ENCODE data around the gene NTMT1.

The NTMT1 gene

GRCh38 chr9:129667378-129667777, 41.4 kb downstream of the NTMT1 start:
- H3K27me3 ChIP-seq (ENCODE audit: control insufficient read depth, insufficient read depth, low read length): peaks cover 60% of the 10 kb centered on the region
- no peak overlapping the region for H3K4me2 ChIP-seq (ENCODE audit: low read length)
- peaks cover 3% of the 10 kb centered on the region for H3K4me1 ChIP-seq (ENCODE audit: control insufficient read depth, insufficient read depth, low read length)
- H3K9me3 ChIP-seq (replicated peaks; ENCODE audit: low read length): no peaks in the 10 kb centered on the region
- H3K36me3 ChIP-seq (ENCODE audit: insufficient read depth, low read length): no peaks in the 10 kb centered on the region
- no peak overlapping the region for H3K4me3 ChIP-seq (ENCODE audit: low read length)
- H3K9ac ChIP-seq (ENCODE audit: low read depth, low read length): no peak overlapping the region

- Histone ChIP-seq H3K9ac (ENCODE audit: low read depth, low read length) (no peak overlapping the region), H3K9me3 (replicated peaks; ENCODE audit: low read length) (no peaks in the 10 kb centered on the region), H3K27me3 (ENCODE audit: control insufficient read depth, insufficient read depth, low read length) (peaks cover 60% of the 10 kb centered on the region), H3K4me3 (ENCODE audit: low read length) (no peak overlapping the region), H3K4me1 (ENCODE audit: control insufficient read depth, insufficient read depth, low read length) (peaks cover 3% of the 10 kb centered on the region), H3K4me2 (ENCODE audit: low read length) (no peak overlapping the region), H3K36me3 (ENCODE audit: insufficient read depth, low read length) (no peaks in the 10 kb centered on the region)
These were observed 41.9 kb downstream of the NTMT1 start for GRCh38 chr9:129667850-129668249.

- Histone ChIP-seq H3K27me3 (ENCODE audit: control insufficient read depth, insufficient read depth, low read length) (peaks cover 68% of the 10 kb centered on the region), H3K9ac (ENCODE audit: low read depth, low read length) (no peak overlapping the region), H3K4me3 (ENCODE audit: low read length) (no peak overlapping the region), H3K4me2 (ENCODE audit: low read length) (no peak overlapping the region), H3K36me3 (ENCODE audit: insufficient read depth, low read length) (no peaks in the 10 kb centered on the region), H3K9me3 (replicated peaks; ENCODE audit: low read length) (no peaks in the 10 kb centered on the region), H3K4me1 (ENCODE audit: control insufficient read depth, insufficient read depth, low read length) (peaks cover 3% of the 10 kb centered on the region)
These were observed 43.3 kb downstream of the NTMT1 start for GRCh38 chr9:129669141-129669718.

GRCh38 chr9:129669946-129670345, 44.0 kb downstream of the NTMT1 start:
- no peak overlapping the region for H3K4me2 ChIP-seq (ENCODE audit: low read length)
- no peaks in the 10 kb centered on the region for H3K9me3 ChIP-seq (replicated peaks; ENCODE audit: low read length)
- H3K4me3 ChIP-seq (ENCODE audit: low read length): no peak overlapping the region
- peaks cover 3% of the 10 kb centered on the region for H3K4me1 ChIP-seq (ENCODE audit: control insufficient read depth, insufficient read depth, low read length)
- no peaks in the 10 kb centered on the region for H3K36me3 ChIP-seq (ENCODE audit: insufficient read depth, low read length)
- peaks cover 71% of the 10 kb centered on the region for H3K27me3 ChIP-seq (ENCODE audit: control insufficient read depth, insufficient read depth, low read length)
- no peak overlapping the region for H3K9ac ChIP-seq (ENCODE audit: low read depth, low read length)

- H3K4me2 ChIP-seq (ENCODE audit: low read length): no peak overlapping the region
- H3K9ac ChIP-seq (ENCODE audit: low read depth, low read length): no peak overlapping the region
- peaks cover 75% of the 10 kb centered on the region for H3K27me3 ChIP-seq (ENCODE audit: control insufficient read depth, insufficient read depth, low read length)
- no peaks in the 10 kb centered on the region for H3K9me3 ChIP-seq (replicated peaks; ENCODE audit: low read length)
- peaks cover 7% of the 10 kb centered on the region for H3K4me1 ChIP-seq (ENCODE audit: control insufficient read depth, insufficient read depth, low read length)
- H3K36me3 ChIP-seq (ENCODE audit: insufficient read depth, low read length): no peaks in the 10 kb centered on the region
- H3K4me3 ChIP-seq (ENCODE audit: low read length): no peak overlapping the region
These were observed 45.1 kb downstream of the NTMT1 start for GRCh38 chr9:129671065-129671464.

GRCh38 chr9:129671519-129671918, 45.6 kb downstream of the NTMT1 start:
- peaks cover 7% of the 10 kb centered on the region for H3K4me1 ChIP-seq (ENCODE audit: control insufficient read depth, insufficient read depth, low read length)
- H3K27me3 ChIP-seq (ENCODE audit: control insufficient read depth, insufficient read depth, low read length): peaks cover 79% of the 10 kb centered on the region
- H3K4me3 ChIP-seq (ENCODE audit: low read length): no peak overlapping the region
- H3K9me3 ChIP-seq (replicated peaks; ENCODE audit: low read length): no peaks in the 10 kb centered on the region
- no peak overlapping the region for H3K9ac ChIP-seq (ENCODE audit: low read depth, low read length)
- H3K4me2 ChIP-seq (ENCODE audit: low read length): no peak overlapping the region
- no peaks in the 10 kb centered on the region for H3K36me3 ChIP-seq (ENCODE audit: insufficient read depth, low read length)

GRCh38 chr9:129672702-129673101, 46.7 kb downstream of the NTMT1 start:
- H3K36me3 ChIP-seq (ENCODE audit: insufficient read depth, low read length): no peaks in the 10 kb centered on the region
- H3K9ac ChIP-seq (ENCODE audit: low read depth, low read length): no peak overlapping the region
- H3K4me1 ChIP-seq (ENCODE audit: control insufficient read depth, insufficient read depth, low read length): peaks cover 7% of the 10 kb centered on the region
- H3K4me3 ChIP-seq (ENCODE audit: low read length): no peak overlapping the region
- H3K27me3 ChIP-seq (ENCODE audit: control insufficient read depth, insufficient read depth, low read length): peaks cover 83% of the 10 kb centered on the region
- no peak overlapping the region for H3K4me2 ChIP-seq (ENCODE audit: low read length)
- H3K9me3 ChIP-seq (replicated peaks; ENCODE audit: low read length): no peaks in the 10 kb centered on the region

GRCh38 chr9:129673602-129674001, 47.6 kb downstream of the NTMT1 start:
- Histone ChIP-seq H3K27me3 (ENCODE audit: control insufficient read depth, insufficient read depth, low read length) (peaks cover 83% of the 10 kb centered on the region), H3K9me3 (replicated peaks; ENCODE audit: low read length) (no peaks in the 10 kb centered on the region), H3K4me1 (ENCODE audit: control insufficient read depth, insufficient read depth, low read length) (peaks cover 7% of the 10 kb centered on the region), H3K36me3 (ENCODE audit: insufficient read depth, low read length) (no peaks in the 10 kb centered on the region), H3K9ac (ENCODE audit: low read depth, low read length) (no peak overlapping the region), H3K4me2 (ENCODE audit: low read length) (no peak overlapping the region), H3K4me3 (ENCODE audit: low read length) (no peak overlapping the region)

GRCh38 chr9:129674229-129674628, 48.3 kb downstream of the NTMT1 start:
- Histone ChIP-seq H3K9me3 (replicated peaks; ENCODE audit: low read length) (no peaks in the 10 kb centered on the region), H3K36me3 (ENCODE audit: insufficient read depth, low read length) (no peaks in the 10 kb centered on the region), H3K4me2 (ENCODE audit: low read length) (no peak overlapping the region), H3K27me3 (ENCODE audit: control insufficient read depth, insufficient read depth, low read length) (peaks cover 88% of the 10 kb centered on the region), H3K4me1 (ENCODE audit: control insufficient read depth, insufficient read depth, low read length) (peaks cover 7% of the 10 kb centered on the region), H3K4me3 (ENCODE audit: low read length) (no peak overlapping the region), H3K9ac (ENCODE audit: low read depth, low read length) (no peak overlapping the region)

GRCh38 chr9:129675620-129676019, 49.7 kb downstream of the NTMT1 start:
- H3K4me3 ChIP-seq (ENCODE audit: low read length): no peak overlapping the region
- no peaks in the 10 kb centered on the region for H3K9me3 ChIP-seq (replicated peaks; ENCODE audit: low read length)
- H3K36me3 ChIP-seq (ENCODE audit: insufficient read depth, low read length): no peaks in the 10 kb centered on the region
- H3K9ac ChIP-seq (ENCODE audit: low read depth, low read length): no peak overlapping the region
- H3K4me2 ChIP-seq (ENCODE audit: low read length): no peak overlapping the region
- peaks cover 4% of the 10 kb centered on the region for H3K4me1 ChIP-seq (ENCODE audit: control insufficient read depth, insufficient read depth, low read length)
- peaks cover 86% of the 10 kb centered on the region for H3K27me3 ChIP-seq (ENCODE audit: control insufficient read depth, insufficient read depth, low read length)

GRCh38 chr9:129676287-129676686, 50.3 kb downstream of the NTMT1 start:
- peaks cover 84% of the 10 kb centered on the region for H3K27me3 ChIP-seq (ENCODE audit: control insufficient read depth, insufficient read depth, low read length)
- no peak overlapping the region for H3K4me3 ChIP-seq (ENCODE audit: low read length)
- peaks cover 4% of the 10 kb centered on the region for H3K4me1 ChIP-seq (ENCODE audit: control insufficient read depth, insufficient read depth, low read length)
- H3K9me3 ChIP-seq (replicated peaks; ENCODE audit: low read length): no peaks in the 10 kb centered on the region
- no peak overlapping the region for H3K9ac ChIP-seq (ENCODE audit: low read depth, low read length)
- no peaks in the 10 kb centered on the region for H3K36me3 ChIP-seq (ENCODE audit: insufficient read depth, low read length)
- no peak overlapping the region for H3K4me2 ChIP-seq (ENCODE audit: low read length)

- no peak overlapping the region for H3K4me2 ChIP-seq (ENCODE audit: low read length)
- peaks cover 82% of the 10 kb centered on the region for H3K27me3 ChIP-seq (ENCODE audit: control insufficient read depth, insufficient read depth, low read length)
- peaks cover 4% of the 10 kb centered on the region for H3K4me1 ChIP-seq (ENCODE audit: control insufficient read depth, insufficient read depth, low read length)
- H3K36me3 ChIP-seq (ENCODE audit: insufficient read depth, low read length): no peaks in the 10 kb centered on the region
- no peak overlapping the region for H3K4me3 ChIP-seq (ENCODE audit: low read length)
- H3K9me3 ChIP-seq (replicated peaks; ENCODE audit: low read length): no peaks in the 10 kb centered on the region
- no peak overlapping the region for H3K9ac ChIP-seq (ENCODE audit: low read depth, low read length)
These were observed 51.0 kb downstream of the NTMT1 start for GRCh38 chr9:129676975-129677374.

Data from skeletal muscle satellite cell (primary cell).